Mesenchymal stem cell (in vitro differentiated cells and primary cell): ENCODE results near the gene RPL39.
"Not testable (repeated sequence)": the region's sequence is repeated elsewhere in the genome, so short reads cannot be mapped to it uniquely, and the experiment has no call there.

Source experiments
- DNase-seq: peaks from one replicate; pipeline ENCODE4 v3.0.0-alpha.2; 2013
- H2AFZ ChIP-seq: one replicate; pipeline ENCODE4 v1.6.1; 2013; ENCODE audit warnings: low read depth, mild to moderate bottlenecking, control low read depth, inconsistent platforms, low read length, moderate library complexity
- H2AK5ac ChIP-seq: 2 replicates; pipeline ENCODE4 v1.6.1; 2013; ENCODE audit warnings: low read length, moderate library complexity, mild to moderate bottlenecking, inconsistent platforms; ENCODE audit not compliant: severe bottlenecking
- H2BK120ac ChIP-seq: one replicate; pipeline ENCODE4 v1.6.1; 2013; ENCODE audit warnings: low read depth, mild to moderate bottlenecking, inconsistent platforms, low read length, moderate library complexity
- H2BK12ac ChIP-seq, 2 experiments: one replicate each; pipeline ENCODE4 v1.6.1; 2013; ENCODE audit warnings: inconsistent platforms in 2 of 2, low read length in 2 of 2, mild to moderate bottlenecking in 2 of 2, moderate library complexity in 2 of 2, control low read depth in 1 of 2
- H2BK15ac ChIP-seq: one replicate; pipeline ENCODE4 v1.6.1; 2013; ENCODE audit warnings: mild to moderate bottlenecking, low read depth, inconsistent platforms; ENCODE audit not compliant: poor library complexity, severe bottlenecking
- H2BK5ac ChIP-seq: 2 replicates; pipeline ENCODE4 v1.6.1; 2013; ENCODE audit warnings: low read depth, mild to moderate bottlenecking, low read length, control low read depth, inconsistent platforms; ENCODE audit not compliant: poor library complexity, severe bottlenecking
- H3K14ac ChIP-seq, 2 experiments: one replicate each; pipeline ENCODE4 v1.6.1; 2013; ENCODE audit warnings: inconsistent platforms in 2 of 2, low read length in 2 of 2, control low read depth in 1 of 2, mild to moderate bottlenecking in 1 of 2, moderate library complexity in 1 of 2
- H3K18ac ChIP-seq, 2 experiments: one replicate each; pipeline ENCODE4 v1.6.1; 2013; ENCODE audit warnings: inconsistent platforms in 2 of 2, low read length in 2 of 2, control low read depth in 1 of 2, low read depth in 1 of 2, mild to moderate bottlenecking in 1 of 2
- H3K23ac ChIP-seq, 2 experiments: one replicate each; pipeline ENCODE4 v1.6.1; 2013; ENCODE audit warnings: inconsistent platforms in 2 of 2, low read length in 2 of 2, mild to moderate bottlenecking in 2 of 2, moderate library complexity in 2 of 2, control low read depth in 1 of 2
- H3K27ac ChIP-seq: 2 replicates; pipeline ENCODE4 v1.5.1; 2013; ENCODE audit warnings: mild to moderate bottlenecking, moderate library complexity, low read length, control low read depth, inconsistent platforms; ENCODE audit not compliant: poor library complexity, severe bottlenecking
- H3K27me3 ChIP-seq, 2 experiments: 2 replicates each; pipeline versions ENCODE4 v1.6.1 to v1.7.0; 2013; ENCODE audit warnings: low read length in 2 of 2, mild to moderate bottlenecking in 2 of 2, moderate library complexity in 2 of 2, control low read depth in 1 of 2, inconsistent platforms in 1 of 2; ENCODE audit not compliant: control insufficient read depth in 1 of 2, insufficient read depth in 1 of 2
- H3K36me3 ChIP-seq, 2 experiments: 2 replicates each; pipeline versions ENCODE4 v1.6.1 to v1.7.0; 2013; ENCODE audit warnings: low read length in 2 of 2, control low read depth in 1 of 2, inconsistent platforms in 1 of 2, low read depth in 1 of 2, mild to moderate bottlenecking in 1 of 2; ENCODE audit not compliant: insufficient read depth in 2 of 2, control insufficient read depth in 1 of 2
- H3K4ac ChIP-seq, 2 experiments: one replicate each; pipeline ENCODE4 v1.6.1; 2013; ENCODE audit warnings: inconsistent platforms in 2 of 2, low read length in 2 of 2, mild to moderate bottlenecking in 2 of 2, moderate library complexity in 2 of 2, control low read depth in 1 of 2, low read depth in 1 of 2
- H3K4me1 ChIP-seq: 2 replicates; pipeline ENCODE4 v1.6.1; 2013; ENCODE audit warnings: low read depth, low read length, control low read depth; ENCODE audit not compliant: control insufficient read depth, insufficient read depth
- H3K4me2 ChIP-seq: 2 replicates; pipeline ENCODE4 v1.6.1; 2013; ENCODE audit warnings: low read length, mild to moderate bottlenecking, inconsistent platforms; ENCODE audit not compliant: poor library complexity, severe bottlenecking
- H3K4me3 ChIP-seq, 2 experiments: 2 replicates each; pipeline versions ENCODE4 v1.5.1 to v1.7.0; 2013; ENCODE audit warnings: low read length in 2 of 2, mild to moderate bottlenecking in 2 of 2, control low read depth in 1 of 2, low read depth in 1 of 2; ENCODE audit not compliant: insufficient read depth in 1 of 2
- H3K79me1 ChIP-seq: replicated peaks from 2 replicates; pipeline ENCODE4 v1.6.1; 2013; ENCODE audit warnings: mild to moderate bottlenecking, control low read depth, low read length, inconsistent platforms; ENCODE audit not compliant: poor library complexity, severe bottlenecking
- H3K9ac ChIP-seq: 2 replicates; pipeline ENCODE4 v1.7.0; 2013; ENCODE audit warnings: mild to moderate bottlenecking, low read length, moderate library complexity
- H3K9me3 ChIP-seq: 2 replicates; pipeline ENCODE4 v1.7.0; 2013; ENCODE audit warnings: mild to moderate bottlenecking, low read length; ENCODE audit not compliant: control insufficient read depth
- H4K8ac ChIP-seq: one replicate; pipeline ENCODE4 v1.6.1; 2013; ENCODE audit warnings: inconsistent platforms, mild to moderate bottlenecking, low read length, moderate library complexity
- H4K91ac ChIP-seq: one replicate; pipeline ENCODE4 v1.6.1; 2013; ENCODE audit warnings: mild to moderate bottlenecking, low read length, inconsistent platforms
- WGBS: methylation state at CpG from one replicate; pipeline ENCODE4 v1.1.7; 2013; ENCODE audit warnings: mixed read lengths; 5-methylcytosine and 5-hydroxymethylcytosine counted together

RPL39 gene

GRCh38 chrX:119775517-119776238 lies 15.8 kb downstream of the RPL39 start:
- H3K23ac ChIP-seq: no peak overlapping the region
- H2BK120ac ChIP-seq: no peak overlapping the region
- no peak overlapping the region for H3K27ac ChIP-seq
- no peak overlapping the region for H3K4me2 ChIP-seq
- H2BK12ac ChIP-seq: no peak overlapping the region
- peaks cover 0 to 5% of the 10 kb centered on the region in 2 experiments for H3K36me3 ChIP-seq
- 88% methylated on average over 10 of the region's 15 CpGs for WGBS
- H3K9ac ChIP-seq: no peak overlapping the region
- H3K4me1 ChIP-seq: no peaks in the 10 kb centered on the region
- no peaks in the 10 kb centered on the region for H3K27me3 ChIP-seq
- no peak overlapping the region for H2BK5ac ChIP-seq
- no peak overlapping the region for H3K4me3 ChIP-seq
- H4K8ac ChIP-seq: no peak overlapping the region
- no peak overlapping the region for H2AFZ ChIP-seq
- no peak overlapping the region for H4K91ac ChIP-seq
- H3K18ac ChIP-seq: no peak overlapping the region
- no peak for DNase-seq
- H3K4ac ChIP-seq: no peak overlapping the region
- no peaks in the 10 kb centered on the region for H3K79me1 ChIP-seq
- no peak overlapping the region for H2BK15ac ChIP-seq
- H2AK5ac ChIP-seq: no peak overlapping the region
- H3K9me3 ChIP-seq: no peaks in the 10 kb centered on the region
- H3K14ac ChIP-seq: no peak overlapping the region

DNA sequence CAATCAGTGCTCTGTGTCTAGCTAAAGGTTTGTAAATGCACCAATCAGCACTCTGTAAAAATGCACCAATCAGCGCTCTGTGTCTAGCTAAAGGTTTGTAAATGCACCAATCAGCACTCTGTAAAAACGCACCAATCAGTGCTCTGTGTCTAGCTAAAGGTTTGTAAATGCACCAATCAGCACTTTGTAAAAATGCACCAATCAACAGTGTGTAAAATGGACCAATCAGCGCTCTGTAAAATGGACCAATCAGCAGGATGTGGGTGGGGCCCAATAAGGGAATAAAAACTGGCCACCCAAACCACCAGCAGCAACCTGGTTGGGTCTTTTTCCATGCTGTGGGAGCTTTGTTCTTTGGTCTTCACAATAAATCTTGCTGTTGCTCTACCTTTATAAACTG lies 22.0 kb downstream of the RPL39 start:
- not testable (repeated sequence) for H2BK5ac ChIP-seq, H3K14ac ChIP-seq, H4K91ac ChIP-seq, H4K8ac ChIP-seq, H3K9ac ChIP-seq, H3K27me3 ChIP-seq, H3K27ac ChIP-seq, H3K79me1 ChIP-seq, H3K23ac ChIP-seq, H3K4me3 ChIP-seq, H2BK120ac ChIP-seq, H3K9me3 ChIP-seq, H2AFZ ChIP-seq, DNase-seq, H3K36me3 ChIP-seq, H3K4me2 ChIP-seq, H2BK12ac ChIP-seq, H3K18ac ChIP-seq, H2BK15ac ChIP-seq, H2AK5ac ChIP-seq, H3K4ac ChIP-seq, H3K4me1 ChIP-seq
- WGBS: 96% methylated on average over 2 of the region's 3 CpGs

DNA sequence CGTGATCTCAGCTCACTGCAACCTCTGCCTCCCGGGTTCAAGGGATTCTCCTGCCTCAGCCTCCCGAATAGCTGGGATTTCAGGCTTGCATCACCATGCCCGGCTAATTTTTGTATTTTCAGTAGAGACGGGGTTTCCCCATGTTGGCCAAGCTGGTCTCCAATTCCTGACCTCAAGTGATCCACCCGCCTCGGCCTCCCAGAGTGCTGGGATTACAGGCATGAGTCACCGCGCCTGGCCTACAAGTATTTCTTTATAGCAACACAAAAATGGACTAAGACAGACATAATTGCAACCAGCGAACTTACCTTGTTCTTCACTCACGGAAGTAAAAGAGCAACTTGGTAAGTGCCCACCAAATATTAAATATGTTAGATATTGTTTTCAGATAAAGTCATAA lies 23.0 kb downstream of the RPL39 start:
- H2AFZ ChIP-seq, H3K18ac ChIP-seq, H3K36me3 ChIP-seq, H3K4me1 ChIP-seq, H2AK5ac ChIP-seq, H2BK120ac ChIP-seq, H3K9me3 ChIP-seq, H3K14ac ChIP-seq, H4K91ac ChIP-seq, H3K4ac ChIP-seq, H3K4me2 ChIP-seq, H3K4me3 ChIP-seq, H2BK15ac ChIP-seq, H3K27me3 ChIP-seq, H2BK5ac ChIP-seq, H3K9ac ChIP-seq, H3K79me1 ChIP-seq, H3K23ac ChIP-seq, H4K8ac ChIP-seq, H2BK12ac ChIP-seq: not testable (repeated sequence)
- 66% methylated on average over 9 of the region's 11 CpGs for WGBS
- H3K27ac ChIP-seq: peak overlapping the region; percentile 73
- DNase-seq: peak; percentile 71

DNA sequence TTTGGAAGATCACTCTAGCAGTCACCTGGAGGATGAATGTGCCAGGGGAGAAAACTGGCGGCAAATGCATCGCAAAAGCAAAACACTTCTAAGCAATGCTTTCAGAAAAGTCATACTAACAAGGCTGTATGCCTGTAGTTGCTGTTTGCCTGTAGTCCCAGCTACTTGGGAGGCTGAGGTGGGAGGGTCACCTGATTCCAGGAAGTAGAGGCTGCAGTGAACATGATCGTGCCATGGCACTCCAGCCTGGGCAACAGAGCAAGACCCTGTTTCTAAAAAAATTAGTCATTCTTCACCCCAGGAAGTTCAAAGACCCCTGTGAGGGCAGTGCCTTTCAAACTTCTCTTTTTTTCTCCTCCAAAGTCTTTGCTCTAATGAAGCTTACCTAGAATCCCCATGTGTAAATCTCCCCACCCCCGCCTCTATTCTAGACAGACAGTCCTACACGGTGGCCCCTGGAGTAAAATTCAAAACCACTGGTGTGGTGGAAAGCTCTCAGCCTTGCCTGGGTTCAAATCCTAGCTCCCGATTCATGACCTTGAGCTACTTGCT lies 27.5 kb downstream of the RPL39 start:
- Histone ChIP-seq H3K9ac (no peak overlapping the region), H2BK120ac (no peak overlapping the region), H3K23ac (no peak overlapping the region), H3K18ac (no peak overlapping the region), H3K27me3 (peaks cover 0 to 14% of the 10 kb centered on the region in 2 experiments), H3K9me3 (no peaks in the 10 kb centered on the region), H2AK5ac (peak overlapping the region; percentile 65), H4K91ac (no peak overlapping the region), H4K8ac (no peak overlapping the region), H3K4me2 (no peak overlapping the region), H3K79me1 (no peaks in the 10 kb centered on the region), H2AFZ (no peak overlapping the region), H3K4ac (no peak overlapping the region), H2BK15ac (no peak overlapping the region), H3K36me3 (no peaks in the 10 kb centered on the region), H2BK12ac (no peak overlapping the region), H3K4me1 (peaks cover 14% of the 10 kb centered on the region), H3K4me3 (no peak overlapping the region), H3K14ac (no peak overlapping the region), H2BK5ac (peak overlapping the region; percentile 35), H3K27ac (peak overlapping the region; percentile 92)
- whole genome bisulfite sequencing: 96% methylated on average over 4 of the region's 6 CpGs
- DNase-seq: no peak
